ENCODE results near the gene C19orf18. TPM values are rescaled to one million over a fixed set of nuclear protein-coding genes. Genes with fewer than 3 reads are reported as not detected.
A peak's percentile ranks its signal among the peaks of the same experiment; 100 is the strongest.
"Not testable (repeated sequence)": the region's sequence is repeated elsewhere in the genome, so short reads cannot be mapped to it uniquely, and the experiment has no call there.

The C19orf18 gene
- total RNA-seq, 1 donor from 2014 or later = 1.0 TPM

GRCh38 chr19:57934820-57935665 lies 39.3 kb downstream of the C19orf18 start, which contains the start of gene ZNF418:
Gene ZNF418, minus strand, starts transcription at chr19:57935402. Its CDS starts 1,580 bp downstream, at chr19:57933822.
- TF ChIP-seq CTCF (conservative IDR thresholded peaks at IDR 0.05) = no peak
- peak within 1 kb of the TSS; percentile 97 for H3K4me3 Mint-ChIP-seq
- peak within 1 kb of the TSS; percentile 89 for H3K27ac Mint-ChIP-seq
- peaks cover 11% of the 10 kb centered on the region for H3K4me1 Mint-ChIP-seq (ENCODE audit: unreplicated experiment)
- peaks cover 71% of the 10 kb centered on the region for H3K36me3 Mint-ChIP-seq
- no peaks in the 10 kb centered on the region for H3K27me3 Mint-ChIP-seq
- DNase-seq (ENCODE audit: extremely low spot score, unreplicated experiment) = no peak
- H3K9me3 Mint-ChIP-seq = peaks cover 31% of the 10 kb centered on the region

DNA sequence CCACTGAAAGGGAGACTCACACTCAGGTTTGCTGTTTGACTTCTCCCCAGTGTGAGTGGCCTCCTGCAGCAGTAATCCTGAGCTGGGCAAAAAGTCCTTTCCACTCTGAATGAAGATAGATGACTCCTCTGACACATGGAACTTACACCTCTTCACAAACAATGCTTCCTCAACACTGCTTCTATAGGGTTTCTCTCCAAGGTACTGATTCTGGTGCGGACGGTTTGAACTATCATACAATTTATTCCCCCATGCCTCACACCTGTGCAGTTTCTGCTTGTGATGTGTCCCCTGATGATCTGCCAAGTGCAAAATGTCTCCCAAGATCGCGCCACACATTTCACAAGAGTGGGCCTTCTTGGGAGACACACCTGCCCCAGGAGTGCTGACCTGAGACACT lies 46.7 kb downstream of the C19orf18 start:
- DNase-seq (ENCODE audit: extremely low spot score, unreplicated experiment) = no peak
- no peak for TF ChIP-seq CTCF (conservative IDR thresholded peaks at IDR 0.05)
- Mint-ChIP-seq H3K4me1 (ENCODE audit: unreplicated experiment) (no peaks in the 10 kb centered on the region), H3K4me3 (no peak overlapping the region), H3K9me3 (peaks cover 17% of the 10 kb centered on the region), H3K36me3 (peaks cover 71% of the 10 kb centered on the region), H3K27me3 (no peaks in the 10 kb centered on the region), H3K27ac (no peak overlapping the region)

DNA sequence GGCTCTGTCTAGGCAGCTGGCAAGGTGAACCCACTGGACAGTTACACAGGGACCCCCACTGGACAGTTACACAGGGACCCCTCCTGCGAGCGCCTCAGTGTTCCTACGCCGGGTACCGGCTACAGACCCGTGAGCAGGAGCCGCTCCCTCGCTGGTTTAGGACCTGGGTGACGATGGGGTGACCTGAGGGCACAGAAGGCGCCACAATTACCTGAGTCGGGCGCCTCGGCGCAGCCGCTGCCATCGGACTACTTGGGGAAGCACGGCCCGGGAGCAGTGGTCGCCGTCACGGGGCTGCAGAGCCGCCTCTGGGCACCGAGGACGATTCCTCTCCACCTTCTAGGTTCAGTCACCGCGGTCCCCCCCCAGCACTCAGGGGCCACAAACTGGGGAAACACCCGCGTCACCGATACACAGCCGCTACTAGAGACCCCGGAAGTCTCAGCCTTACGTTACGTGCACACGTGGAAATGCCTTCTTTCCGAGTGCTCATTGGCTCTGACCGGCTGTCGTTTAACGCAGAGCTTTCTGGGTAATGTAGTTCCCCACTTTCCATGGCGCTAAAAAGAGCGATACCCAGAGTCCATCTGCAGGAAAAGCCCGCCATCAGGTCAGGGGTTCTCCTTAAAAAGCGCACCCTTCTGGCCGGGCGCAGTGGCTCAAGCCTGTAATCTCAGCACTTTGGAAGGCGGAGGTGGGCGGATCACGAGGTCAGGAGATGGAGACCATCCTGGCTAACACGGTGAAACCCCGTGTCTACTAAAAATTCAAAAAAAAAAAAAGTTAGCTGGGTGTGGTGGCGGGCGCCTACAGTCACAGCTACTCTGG lies 58.0 kb downstream of the C19orf18 start, which contains the start of gene ZNF417:
Gene ZNF417, minus strand, starts transcription at position 425 of the 828 bp plus-strand sequence. Its CDS starts 181 bp downstream, at position 244.
- H3K36me3 Mint-ChIP-seq = peaks cover 56% of the 10 kb centered on the region
- not testable (repeated sequence) for H3K27me3 Mint-ChIP-seq
- peak within 1 kb of the TSS; percentile 96 for H3K27ac Mint-ChIP-seq
- peaks cover 17% of the 10 kb centered on the region for H3K4me1 Mint-ChIP-seq (ENCODE audit: unreplicated experiment)
- H3K9me3 Mint-ChIP-seq = peaks cover 12% of the 10 kb centered on the region
- peak; percentile 57 for TF ChIP-seq CTCF (conservative IDR thresholded peaks at IDR 0.05)
- DNase-seq (ENCODE audit: extremely low spot score, unreplicated experiment) = peak; percentile 82
- peak within 1 kb of the TSS; percentile 97 for H3K4me3 Mint-ChIP-seq

- H3K4me3 Mint-ChIP-seq = peak overlapping the region; percentile 97
- no peak for TF ChIP-seq CTCF (conservative IDR thresholded peaks at IDR 0.05)
- peaks cover 12% of the 10 kb centered on the region for H3K9me3 Mint-ChIP-seq
- no peak for DNase-seq (ENCODE audit: extremely low spot score, unreplicated experiment)
- no peaks in the 10 kb centered on the region for H3K27me3 Mint-ChIP-seq
- no peak overlapping the region for H3K27ac Mint-ChIP-seq
- peaks cover 55% of the 10 kb centered on the region for H3K36me3 Mint-ChIP-seq
- H3K4me1 Mint-ChIP-seq (ENCODE audit: unreplicated experiment) = peaks cover 17% of the 10 kb centered on the region
These were observed 59.8 kb downstream of the C19orf18 start for GRCh38 chr19:57914531-57914930.

Other genes starting within 250 kb of the C19orf18 start
- gene ZNF671, start 246.9 kb downstream of the C19orf18 start, total RNA-seq (ENCODE audit: low replicate concordance) = 5.9 and 7.8 TPM in 2 replicates
- gene ZNF776, start 227.7 kb downstream of the C19orf18 start, total RNA-seq (ENCODE audit: low replicate concordance) = 23.9 and 29.6 TPM in 2 replicates
- gene ZNF586, start 204.9 kb downstream of the C19orf18 start, total RNA-seq (ENCODE audit: low replicate concordance) = 19.6 and 25.3 TPM in 2 replicates
- gene ZNF552, start 159.6 kb downstream of the C19orf18 start, total RNA-seq (ENCODE audit: low replicate concordance) = 19.0 and 30.4 TPM in 2 replicates
- 20.9 and 25.5 TPM in 2 replicates for gene ZNF587B, start 144.2 kb downstream of the C19orf18 start, total RNA-seq (ENCODE audit: low replicate concordance)
- 48.2 and 61.3 TPM in 2 replicates for gene ZNF587, start 124.7 kb downstream of the C19orf18 start, total RNA-seq (ENCODE audit: low replicate concordance)
- gene ZNF814, start 85.5 kb downstream of the C19orf18 start, total RNA-seq (ENCODE audit: low replicate concordance) = 28.2 and 38.3 TPM in 2 replicates
- gene ZNF417, start 57.9 kb downstream of the C19orf18 start, total RNA-seq (ENCODE audit: low replicate concordance) = 20.8 and 26.8 TPM in 2 replicates
- 14.3 and 24.6 TPM in 2 replicates for gene ZNF418, start 39.1 kb downstream of the C19orf18 start, total RNA-seq (ENCODE audit: low replicate concordance)
- gene ZNF256, start 26.8 kb downstream of the C19orf18 start, total RNA-seq (ENCODE audit: low replicate concordance) = 10.2 and 10.4 TPM in 2 replicates
- gene ZNF606, start 28.3 kb upstream of the C19orf18 start, total RNA-seq (ENCODE audit: low replicate concordance) = 28.1 and 39.1 TPM in 2 replicates
- 0.95 and 1.9 TPM in 2 replicates for gene ZSCAN1, start 59.5 kb upstream of the C19orf18 start, total RNA-seq (ENCODE audit: low replicate concordance)
- 12.0 and 13.1 TPM in 2 replicates for gene ZNF135, start 84.7 kb upstream of the C19orf18 start, total RNA-seq (ENCODE audit: low replicate concordance)
- gene ZSCAN18, start 123.7 kb upstream of the C19orf18 start, total RNA-seq (ENCODE audit: low replicate concordance) = 59.0 and 82.4 TPM in 2 replicates
- 12.5 and 14.5 TPM in 2 replicates for gene ZNF329, start 176.3 kb upstream of the C19orf18 start, total RNA-seq (ENCODE audit: low replicate concordance)
- gene ZNF274, start 208.5 kb upstream of the C19orf18 start, total RNA-seq (ENCODE audit: low replicate concordance) = 27.2 and 34.1 TPM in 2 replicates

All from type B pancreatic cell (in vitro differentiated cells).